NCI-H1930 (cell line): Measurements from ENCODE around the gene PHLDB2.
A peak's percentile ranks its signal among the peaks of the same experiment; 100 is the strongest.
"Not testable (repeated sequence)": the region's sequence is repeated elsewhere in the genome, so short reads cannot be mapped to it uniquely, and the experiment has no call there.

ENCODE experiments used
- DNase-seq, 2 experiments: peaks; one replicate each; lab custom pipeline; 2025; lab: John Stamatoyannopoulos, UW

Gene PHLDB2

GRCh38 chr3:111859061-111859973 lies at the start of gene PHLDB2:
PHLDB2 (plus strand) TSS chr3:111859265; CDS start chr3:111884078, 24,813 bp downstream.
- DNase-seq: peak; percentile 65 to 74

- DNase-seq: no peak
Observed at GRCh38 chr3:111810909-111811308, 48.2 kb upstream of the PHLDB2 start.

GRCh38 chr3:111811811-111812210 lies 47.3 kb upstream of the PHLDB2 start:
- no peak for DNase-seq

- no peak for DNase-seq
Observed at GRCh38 chr3:111812701-111813100, 46.4 kb upstream of the PHLDB2 start.

- no peak for DNase-seq
Observed at GRCh38 chr3:111813441-111813840, 45.6 kb upstream of the PHLDB2 start.

GRCh38 chr3:111813979-111814378 lies 45.1 kb upstream of the PHLDB2 start:
- no peak for DNase-seq

GRCh38 chr3:111816771-111817170 lies 42.3 kb upstream of the PHLDB2 start:
- not testable (repeated sequence) for DNase-seq

- no peak for DNase-seq
Observed at GRCh38 chr3:111819927-111820326, 39.1 kb upstream of the PHLDB2 start.

- DNase-seq: no peak
Observed at GRCh38 chr3:111820651-111821050, 38.4 kb upstream of the PHLDB2 start.

- no peak for DNase-seq
Observed at GRCh38 chr3:111821891-111822290, 37.2 kb upstream of the PHLDB2 start.

GRCh38 chr3:111822804-111823203 lies 36.3 kb upstream of the PHLDB2 start:
- no peak for DNase-seq

- no peak for DNase-seq
Observed at GRCh38 chr3:111823341-111823855, 35.7 kb upstream of the PHLDB2 start.

- DNase-seq: no peak
Observed at GRCh38 chr3:111824351-111824750, 34.7 kb upstream of the PHLDB2 start.

GRCh38 chr3:111827871-111828270 lies 31.2 kb upstream of the PHLDB2 start:
- DNase-seq: no peak

- DNase-seq: no peak
Observed at GRCh38 chr3:111828530-111828929, 30.5 kb upstream of the PHLDB2 start.

- DNase-seq: no peak
Observed at GRCh38 chr3:111829023-111829422, 30.0 kb upstream of the PHLDB2 start.

- DNase-seq: no peak
Observed at GRCh38 chr3:111831840-111832239, 27.2 kb upstream of the PHLDB2 start.

GRCh38 chr3:111837112-111837511 lies 22.0 kb upstream of the PHLDB2 start:
- no peak for DNase-seq

- no peak for DNase-seq
Observed at GRCh38 chr3:111838133-111838532, 20.9 kb upstream of the PHLDB2 start.

- DNase-seq: no peak
Observed at GRCh38 chr3:111846039-111846438, 13.0 kb upstream of the PHLDB2 start.

GRCh38 chr3:111846717-111847116 lies 12.3 kb upstream of the PHLDB2 start:
- DNase-seq: no peak

- no peak for DNase-seq
Observed at GRCh38 chr3:111848283-111848682, 10.8 kb upstream of the PHLDB2 start.

GRCh38 chr3:111848778-111849177 lies 10.3 kb upstream of the PHLDB2 start:
- no peak for DNase-seq

GRCh38 chr3:111850537-111850936 lies 8.5 kb upstream of the PHLDB2 start:
- DNase-seq: no peak
